Measurements from ENCODE around the gene FILIP1L. TPM values are rescaled to one million over a fixed set of nuclear protein-coding genes. Genes with fewer than 3 reads are reported as not detected.

FILIP1L gene
- total RNA-seq, 1 donor from 2014 or later, result 36.3 TPM

GRCh38 chr3:99980606-99981005 lies 133.7 kb downstream of the FILIP1L start:
- no peak for DNase-seq (ENCODE audit: low read depth in 2 of 2)

GRCh38 chr3:99978221-99978620 lies 136.1 kb downstream of the FILIP1L start:
- DNase-seq (ENCODE audit: low read depth in 2 of 2), result no peak

- DNase-seq (ENCODE audit: low read depth in 2 of 2), result no peak
These were observed 137.7 kb downstream of the FILIP1L start for GRCh38 chr3:99976584-99976983.

GRCh38 chr3:99974989-99975388 lies 139.3 kb downstream of the FILIP1L start:
- no peak for DNase-seq (ENCODE audit: low read depth in 2 of 2)

GRCh38 chr3:99972380-99973104 lies 141.8 kb downstream of the FILIP1L start:
- DNase-seq (ENCODE audit: low read depth in 2 of 2), result peak in 1 of 2 donors; percentile 15

GRCh38 chr3:99971761-99972160 lies 142.5 kb downstream of the FILIP1L start:
- DNase-seq (ENCODE audit: low read depth in 2 of 2), result no peak

GRCh38 chr3:99970198-99970597 lies 144.1 kb downstream of the FILIP1L start:
- no peak for DNase-seq (ENCODE audit: low read depth in 2 of 2)

GRCh38 chr3:99969136-99969535 lies 145.2 kb downstream of the FILIP1L start:
- DNase-seq (ENCODE audit: low read depth in 2 of 2), result no peak

- DNase-seq (ENCODE audit: low read depth in 2 of 2), result no peak
These were observed 146.5 kb downstream of the FILIP1L start for GRCh38 chr3:99967796-99968195.

GRCh38 chr3:99966662-99967416 lies 147.5 kb downstream of the FILIP1L start:
- no peak for DNase-seq (ENCODE audit: low read depth in 2 of 2)

GRCh38 chr3:99965681-99966408 lies 148.5 kb downstream of the FILIP1L start:
- no peak for DNase-seq (ENCODE audit: low read depth in 2 of 2)

- DNase-seq (ENCODE audit: low read depth in 2 of 2), result peak; percentile 47 to 65
These were observed 149.2 kb downstream of the FILIP1L start for GRCh38 chr3:99965077-99965476.

GRCh38 chr3:99962703-99963102 lies 151.6 kb downstream of the FILIP1L start:
- DNase-seq (ENCODE audit: low read depth in 2 of 2), result no peak

- no peak for DNase-seq (ENCODE audit: low read depth in 2 of 2)
These were observed 152.4 kb downstream of the FILIP1L start for GRCh38 chr3:99961756-99962515.

- DNase-seq (ENCODE audit: low read depth in 2 of 2), result peak in 1 of 2 donors; percentile 21
These were observed 153.4 kb downstream of the FILIP1L start for GRCh38 chr3:99960941-99961340.

GRCh38 chr3:99960123-99960878 lies 154.0 kb downstream of the FILIP1L start:
- DNase-seq (ENCODE audit: low read depth in 2 of 2), result peak; percentile 13 to 16

GRCh38 chr3:99958222-99958912 lies 155.9 kb downstream of the FILIP1L start:
- DNase-seq (ENCODE audit: low read depth in 2 of 2), result no peak

- no peak for DNase-seq (ENCODE audit: low read depth in 2 of 2)
These were observed 157.0 kb downstream of the FILIP1L start for GRCh38 chr3:99957151-99957796.

- DNase-seq (ENCODE audit: low read depth in 2 of 2), result no peak
These were observed 158.3 kb downstream of the FILIP1L start for GRCh38 chr3:99955773-99956562.
